GM12874 (cell line): ENCODE measurements around the gene SERPINA4.

ENCODE experiments used
- TF ChIP-seq, protein P1 (sequence below): IDR thresholded peaks from 2 replicates; pipeline ENCODE4 v1.5.1; 2011; ENCODE audit warnings: low read depth, mild to moderate bottlenecking, control low read depth, low read length, moderate library complexity; ENCODE audit not compliant: insufficient read depth

SERPINA4 gene

DNA sequence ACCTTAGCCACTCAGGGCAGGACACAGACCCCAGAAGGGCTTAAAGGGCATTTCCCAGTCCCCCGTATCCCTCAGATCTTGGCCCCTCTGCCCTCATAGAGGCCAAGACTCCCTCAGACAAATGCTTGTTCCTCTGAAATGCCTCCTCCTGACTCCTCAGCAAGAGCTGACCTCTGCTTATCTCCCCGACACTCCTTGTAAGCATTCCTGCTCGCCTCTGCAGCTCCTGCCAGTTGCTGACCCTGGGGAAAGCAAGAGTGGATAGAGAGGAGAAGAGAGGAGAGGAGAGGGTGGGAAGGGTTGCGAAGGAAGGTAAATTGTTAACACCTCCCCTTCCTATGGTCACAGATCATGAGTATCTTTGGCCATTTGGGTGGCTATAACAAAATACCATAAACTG, 27.1 kb downstream of the SERPINA4 start:
- TF ChIP-seq, protein P1, sequence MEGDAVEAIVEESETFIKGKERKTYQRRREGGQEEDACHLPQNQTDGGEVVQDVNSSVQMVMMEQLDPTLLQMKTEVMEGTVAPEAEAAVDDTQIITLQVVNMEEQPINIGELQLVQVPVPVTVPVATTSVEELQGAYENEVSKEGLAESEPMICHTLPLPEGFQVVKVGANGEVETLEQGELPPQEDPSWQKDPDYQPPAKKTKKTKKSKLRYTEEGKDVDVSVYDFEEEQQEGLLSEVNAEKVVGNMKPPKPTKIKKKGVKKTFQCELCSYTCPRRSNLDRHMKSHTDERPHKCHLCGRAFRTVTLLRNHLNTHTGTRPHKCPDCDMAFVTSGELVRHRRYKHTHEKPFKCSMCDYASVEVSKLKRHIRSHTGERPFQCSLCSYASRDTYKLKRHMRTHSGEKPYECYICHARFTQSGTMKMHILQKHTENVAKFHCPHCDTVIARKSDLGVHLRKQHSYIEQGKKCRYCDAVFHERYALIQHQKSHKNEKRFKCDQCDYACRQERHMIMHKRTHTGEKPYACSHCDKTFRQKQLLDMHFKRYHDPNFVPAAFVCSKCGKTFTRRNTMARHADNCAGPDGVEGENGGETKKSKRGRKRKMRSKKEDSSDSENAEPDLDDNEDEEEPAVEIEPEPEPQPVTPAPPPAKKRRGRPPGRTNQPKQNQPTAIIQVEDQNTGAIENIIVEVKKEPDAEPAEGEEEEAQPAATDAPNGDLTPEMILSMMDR = no peak

DNA sequence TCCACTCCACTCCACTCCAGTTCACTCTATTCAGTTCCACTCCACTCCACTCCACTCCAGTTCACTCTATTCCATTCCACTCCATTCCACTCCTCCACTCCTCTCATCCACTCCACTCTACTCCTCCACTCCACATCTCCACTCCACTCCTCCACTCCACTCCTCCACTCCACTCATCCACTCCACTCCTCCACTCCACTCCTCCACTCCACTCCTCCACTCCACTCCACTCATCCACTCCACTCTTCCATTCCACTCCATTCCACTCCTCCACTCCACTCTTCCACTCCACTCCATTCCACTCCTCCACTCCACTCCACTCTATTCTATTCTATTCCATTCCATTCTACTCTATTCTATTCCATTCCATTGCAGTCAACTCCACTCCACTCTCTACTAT, 29.8 kb downstream of the SERPINA4 start:
- TF ChIP-seq, protein P1 = no peak

DNA sequence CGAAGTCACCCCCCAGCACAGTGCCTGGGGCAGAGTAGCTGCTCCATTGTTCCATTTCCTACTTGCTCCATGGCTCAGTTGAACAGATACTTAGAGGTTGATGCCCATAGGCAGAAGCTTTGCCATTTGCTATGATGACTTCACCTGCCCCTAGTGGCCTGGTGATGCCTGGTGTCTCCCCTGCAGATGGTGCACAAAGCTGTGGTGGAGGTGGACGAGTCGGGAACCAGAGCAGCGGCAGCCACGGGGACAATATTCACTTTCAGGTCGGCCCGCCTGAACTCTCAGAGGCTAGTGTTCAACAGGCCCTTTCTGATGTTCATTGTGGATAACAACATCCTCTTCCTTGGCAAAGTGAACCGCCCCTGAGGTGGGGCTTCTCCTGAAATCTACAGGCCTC, 30.6 kb downstream of the SERPINA4 start:
- TF ChIP-seq, protein P1 = no peak

DNA sequence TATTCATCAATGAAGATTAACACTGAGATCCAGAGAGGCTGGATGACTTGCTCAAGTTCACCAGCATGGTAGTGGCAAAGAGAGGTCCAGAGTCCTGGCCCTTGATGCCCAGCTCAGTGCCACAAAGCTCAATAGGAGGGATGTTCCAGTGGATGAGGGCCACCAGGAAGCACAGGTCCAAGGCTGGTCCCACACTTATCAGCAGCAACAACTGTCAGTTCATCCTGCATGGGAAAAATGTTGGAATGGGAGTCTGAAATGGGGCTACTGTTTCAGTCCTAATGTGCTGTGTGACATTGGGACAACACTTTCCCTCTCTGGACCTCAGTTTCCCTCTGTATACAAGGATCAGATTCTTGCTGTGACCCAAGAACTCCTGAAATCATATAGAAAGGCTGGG, 31.2 kb downstream of the SERPINA4 start:
- TF ChIP-seq, protein P1 = no peak

DNA sequence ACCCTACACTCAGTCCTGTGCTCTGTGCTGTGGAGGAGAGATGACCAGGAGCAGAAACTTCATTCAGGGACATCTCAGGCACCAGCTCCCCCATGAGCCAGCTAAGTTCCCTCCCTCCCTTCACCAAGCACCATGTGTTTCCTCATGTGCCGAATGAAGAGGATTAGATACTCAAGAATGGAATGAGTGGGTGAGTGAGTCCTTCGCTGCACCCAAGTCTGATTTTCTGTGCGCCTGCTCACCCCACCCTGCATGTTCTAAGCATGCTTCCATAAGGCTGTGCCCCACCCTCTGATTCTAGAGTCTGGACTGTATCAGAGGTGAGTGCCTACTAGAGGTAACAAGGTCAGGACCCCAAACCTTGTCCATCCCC, 32.1 kb downstream of the SERPINA4 start:
- TF ChIP-seq, protein P1 = no peak

DNA sequence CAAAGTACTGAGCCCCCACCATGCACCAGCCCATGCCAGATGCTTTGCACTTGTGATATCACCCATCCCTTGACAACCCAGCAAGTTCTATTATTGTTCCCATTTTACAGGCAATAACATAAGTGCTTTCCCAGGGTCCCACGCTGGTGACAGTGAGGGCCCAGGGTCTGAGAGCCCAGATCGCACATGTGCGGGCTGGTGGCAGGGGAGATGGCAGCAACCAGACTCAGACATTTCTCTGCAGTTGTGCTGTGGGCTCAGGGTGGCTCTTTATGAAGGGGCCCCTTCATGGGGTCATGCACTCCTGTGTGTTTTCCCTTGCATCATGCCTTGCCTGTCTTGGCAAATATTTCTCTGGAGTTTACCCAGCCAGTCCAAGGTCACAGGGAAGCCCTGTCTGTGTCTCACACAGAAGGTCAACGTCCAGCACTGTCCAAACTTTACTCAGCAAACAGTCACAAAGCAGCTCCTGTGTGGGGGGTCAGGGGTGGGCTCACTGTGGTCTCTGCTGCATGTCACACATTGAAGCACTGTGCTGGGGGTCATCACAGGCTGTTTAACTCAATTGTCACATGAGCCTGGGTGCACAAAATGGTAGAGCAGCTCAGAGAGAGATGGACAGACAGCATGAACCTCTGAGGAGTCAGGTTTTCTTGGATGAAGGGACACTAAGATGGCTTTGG, 32.6 kb downstream of the SERPINA4 start:
- TF ChIP-seq, protein P1 = no peak

DNA sequence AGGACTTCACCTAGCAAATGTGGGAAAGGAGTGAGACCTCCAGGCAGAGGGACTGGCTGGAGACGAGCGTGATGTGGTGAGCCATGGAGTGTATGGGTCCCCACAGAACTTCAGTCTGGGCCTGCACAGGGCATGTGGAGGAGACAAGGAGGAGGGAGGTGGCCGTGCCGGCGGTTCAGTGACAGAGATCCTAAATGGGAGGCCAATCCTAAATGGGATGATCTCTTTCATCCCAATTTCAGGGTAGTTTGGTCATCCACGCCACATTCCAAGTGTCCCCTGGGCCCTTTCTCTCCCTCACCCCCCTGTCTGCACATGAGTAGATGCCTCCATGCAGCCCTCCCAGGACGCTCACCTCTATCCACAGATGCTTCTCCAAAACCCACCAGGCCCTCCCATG, 33.2 kb downstream of the SERPINA4 start:
- TF ChIP-seq, protein P1 = no peak
